DOHH2 (cell line): ENCODE measurements around the gene PRXL2A.

Experiments
- EZH2phosphoT487 ChIP-seq: fragments of 200-600 bp; sonication (generic); IDR thresholded peaks from 2 replicates; pipeline ENCODE4 v1.6.1; 2017; ENCODE audit warnings: borderline replicate concordance, mild to moderate bottlenecking, antibody characterized with exemption, low read length, moderate library complexity, mixed read lengths
- TF ChIP-seq, protein P1 (sequence below): fragments of 200-600 bp; sonication (generic); IDR thresholded peaks from one replicate; pipeline ENCODE4 v1.5.1; 2014; ENCODE audit warnings: antibody characterized with exemption, mild to moderate bottlenecking, low read depth, low read length; ENCODE audit not compliant: poor library complexity, severe bottlenecking

DNA sequence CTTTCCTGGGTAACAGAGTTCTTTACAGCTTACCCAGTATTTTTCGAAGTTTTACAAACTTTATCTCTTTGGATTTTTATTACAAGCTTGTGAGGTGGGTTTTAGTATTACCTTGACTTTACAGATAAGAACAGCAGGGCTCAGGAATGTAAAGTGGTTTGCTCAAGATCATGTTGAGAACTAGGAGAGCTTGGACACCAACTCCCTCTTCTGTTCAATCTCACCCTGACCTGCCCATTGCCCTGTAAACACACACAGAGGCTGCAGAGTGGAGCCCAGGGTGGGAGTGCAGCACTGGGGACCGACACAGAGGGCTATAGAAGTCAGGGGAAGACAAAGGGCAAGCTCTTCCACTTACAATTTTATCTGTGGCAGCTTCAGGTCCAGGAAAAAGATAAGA is 41.2 kb downstream of the PRXL2A start:
- TF ChIP-seq, protein P1, sequence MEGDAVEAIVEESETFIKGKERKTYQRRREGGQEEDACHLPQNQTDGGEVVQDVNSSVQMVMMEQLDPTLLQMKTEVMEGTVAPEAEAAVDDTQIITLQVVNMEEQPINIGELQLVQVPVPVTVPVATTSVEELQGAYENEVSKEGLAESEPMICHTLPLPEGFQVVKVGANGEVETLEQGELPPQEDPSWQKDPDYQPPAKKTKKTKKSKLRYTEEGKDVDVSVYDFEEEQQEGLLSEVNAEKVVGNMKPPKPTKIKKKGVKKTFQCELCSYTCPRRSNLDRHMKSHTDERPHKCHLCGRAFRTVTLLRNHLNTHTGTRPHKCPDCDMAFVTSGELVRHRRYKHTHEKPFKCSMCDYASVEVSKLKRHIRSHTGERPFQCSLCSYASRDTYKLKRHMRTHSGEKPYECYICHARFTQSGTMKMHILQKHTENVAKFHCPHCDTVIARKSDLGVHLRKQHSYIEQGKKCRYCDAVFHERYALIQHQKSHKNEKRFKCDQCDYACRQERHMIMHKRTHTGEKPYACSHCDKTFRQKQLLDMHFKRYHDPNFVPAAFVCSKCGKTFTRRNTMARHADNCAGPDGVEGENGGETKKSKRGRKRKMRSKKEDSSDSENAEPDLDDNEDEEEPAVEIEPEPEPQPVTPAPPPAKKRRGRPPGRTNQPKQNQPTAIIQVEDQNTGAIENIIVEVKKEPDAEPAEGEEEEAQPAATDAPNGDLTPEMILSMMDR, result no peak
- TF ChIP-seq EZH2phosphoT487, result no peak
